KMS-11 (cell line): Measurements from ENCODE around the gene SKIC2.

ENCODE experiments used
- H2AFZ ChIP-seq: fragments of 200-600 bp; sonication (generic); 2 replicates; pipeline ENCODE4 v1.6.1; 2016; ENCODE audit warnings: antibody characterized with exemption, mixed run types, low read depth
- H3K27ac ChIP-seq: fragments of 200-600 bp; sonication (generic); 2 replicates; pipeline ENCODE4 v1.6.1; 2016; ENCODE audit warnings: mild to moderate bottlenecking, mixed run types
- H3K27me3 ChIP-seq: fragments of 200-600 bp; sonication (generic); 2 replicates; pipeline ENCODE4 v1.6.1; 2017; ENCODE audit warnings: mild to moderate bottlenecking, low read depth, mixed run types, moderate library complexity; ENCODE audit not compliant: insufficient read depth
- H3K36me3 ChIP-seq: fragments of 200-600 bp; sonication (generic); 2 replicates; pipeline ENCODE4 v1.6.1; 2017; ENCODE audit warnings: mild to moderate bottlenecking, mixed run types; ENCODE audit not compliant: insufficient read depth
- H3K4me1 ChIP-seq: fragments of 200-600 bp; sonication (generic); 2 replicates; pipeline ENCODE4 v1.6.1; 2016; ENCODE audit warnings: mild to moderate bottlenecking, low read depth, mixed run types; ENCODE audit not compliant: poor library complexity, severe bottlenecking
- H3K4me2 ChIP-seq: fragments of 200-600 bp; sonication (generic); 2 replicates; pipeline ENCODE4 v1.7.0; 2016; ENCODE audit warnings: mild to moderate bottlenecking, mixed run types
- H3K4me3 ChIP-seq: fragments of 200-600 bp; sonication (generic); IDR thresholded peaks from 2 replicates; pipeline ENCODE4 v1.6.1; 2017; ENCODE audit warnings: low read depth, low read length, mixed read lengths; ENCODE audit not compliant: insufficient read depth
- H3K79me2 ChIP-seq: fragments of 200-600 bp; sonication (generic); 2 replicates; pipeline ENCODE4 v1.6.1; 2016; ENCODE audit warnings: low read depth, mixed run types; ENCODE audit not compliant: insufficient read depth
- H3K9ac ChIP-seq: fragments of 200-600 bp; sonication (generic); 2 replicates; pipeline ENCODE4 v1.6.1; 2016; ENCODE audit warnings: mild to moderate bottlenecking, mixed run types
- H4K20me1 ChIP-seq: fragments of 200-600 bp; sonication (generic); 2 replicates; pipeline ENCODE4 v1.6.1; 2016; ENCODE audit warnings: mild to moderate bottlenecking, mixed run types; ENCODE audit not compliant: insufficient read depth
- TF ChIP-seq, protein P1 (sequence below): fragments of 200-600 bp; sonication (generic); conservative IDR thresholded peaks from 2 replicates; pipeline ENCODE4 v1.6.1; 2017; ENCODE audit warnings: low read depth, mild to moderate bottlenecking, antibody characterized with exemption, low read length, moderate library complexity, mixed read lengths

The SKIC2 gene

DNA sequence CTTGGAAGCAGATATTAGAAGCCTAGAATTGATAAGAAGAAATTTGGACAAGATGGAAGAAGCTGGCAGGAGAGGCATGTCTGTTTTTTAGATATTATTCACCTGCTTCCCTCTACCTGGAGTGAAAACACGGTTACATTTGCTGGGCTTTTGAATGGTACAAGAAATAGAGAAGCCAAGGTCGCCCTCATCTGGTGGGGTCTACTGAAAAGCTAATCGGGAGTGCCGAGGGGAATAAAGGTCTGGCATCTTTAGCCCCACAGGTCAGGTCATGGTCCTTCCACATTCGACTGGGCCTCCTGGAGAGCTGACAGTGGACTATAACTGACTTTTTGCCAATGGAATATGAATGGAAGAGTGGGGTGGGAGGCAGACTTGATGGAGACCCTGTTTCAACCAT, 36.0 kb upstream of the SKIC2 start:
- Histone ChIP-seq H3K4me1 (no peaks in the 10 kb centered on the region), H3K4me2 (no peak overlapping the region), H3K79me2 (no peaks in the 10 kb centered on the region), H2AFZ (no peak overlapping the region), H3K9ac (no peak overlapping the region), H4K20me1 (no peaks in the 10 kb centered on the region), H3K27ac (no peak overlapping the region), H3K27me3 (no peaks in the 10 kb centered on the region; the same call in 1 of the 2 replicates), H3K4me3 (no peak overlapping the region), H3K36me3 (no peaks in the 10 kb centered on the region)
- TF ChIP-seq, protein P1, sequence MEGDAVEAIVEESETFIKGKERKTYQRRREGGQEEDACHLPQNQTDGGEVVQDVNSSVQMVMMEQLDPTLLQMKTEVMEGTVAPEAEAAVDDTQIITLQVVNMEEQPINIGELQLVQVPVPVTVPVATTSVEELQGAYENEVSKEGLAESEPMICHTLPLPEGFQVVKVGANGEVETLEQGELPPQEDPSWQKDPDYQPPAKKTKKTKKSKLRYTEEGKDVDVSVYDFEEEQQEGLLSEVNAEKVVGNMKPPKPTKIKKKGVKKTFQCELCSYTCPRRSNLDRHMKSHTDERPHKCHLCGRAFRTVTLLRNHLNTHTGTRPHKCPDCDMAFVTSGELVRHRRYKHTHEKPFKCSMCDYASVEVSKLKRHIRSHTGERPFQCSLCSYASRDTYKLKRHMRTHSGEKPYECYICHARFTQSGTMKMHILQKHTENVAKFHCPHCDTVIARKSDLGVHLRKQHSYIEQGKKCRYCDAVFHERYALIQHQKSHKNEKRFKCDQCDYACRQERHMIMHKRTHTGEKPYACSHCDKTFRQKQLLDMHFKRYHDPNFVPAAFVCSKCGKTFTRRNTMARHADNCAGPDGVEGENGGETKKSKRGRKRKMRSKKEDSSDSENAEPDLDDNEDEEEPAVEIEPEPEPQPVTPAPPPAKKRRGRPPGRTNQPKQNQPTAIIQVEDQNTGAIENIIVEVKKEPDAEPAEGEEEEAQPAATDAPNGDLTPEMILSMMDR: no peak

DNA sequence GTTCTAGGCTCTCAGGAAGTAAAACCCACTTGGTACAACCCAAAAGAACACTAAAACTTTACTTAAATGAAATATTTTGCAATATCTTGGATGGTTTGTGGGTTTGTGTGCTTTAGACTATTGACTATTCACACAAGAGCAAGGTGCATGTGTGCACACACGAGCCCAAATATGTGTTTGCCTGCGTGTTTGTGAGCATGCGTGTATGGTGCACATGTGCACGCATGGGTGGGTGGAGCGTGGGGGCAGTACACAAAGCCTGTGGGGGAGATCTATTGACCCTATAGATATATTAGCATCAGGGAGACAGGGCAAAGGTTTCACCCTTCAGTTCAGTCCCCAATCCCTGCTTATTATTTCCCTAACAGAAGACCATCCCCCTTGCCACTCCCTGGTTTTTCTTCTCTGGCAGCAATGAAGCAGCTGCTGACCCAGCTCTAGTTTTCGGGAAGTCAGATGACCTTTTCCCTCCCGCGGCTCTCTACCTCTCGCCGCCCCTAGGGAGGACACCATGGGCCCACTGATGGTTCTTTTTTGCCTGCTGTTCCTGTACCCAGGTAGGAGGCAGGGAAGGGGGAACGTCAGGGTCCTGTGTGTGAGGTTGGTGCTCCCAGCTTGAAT, 31.6 kb upstream of the SKIC2 start, which contains the start of gene C2:
Gene C2, plus strand, starts transcription at position 476 of the 621 bp plus-strand sequence. Its CDS starts 36 bp downstream, at position 512.
- Histone ChIP-seq H3K9ac (no peak within 1 kb of the TSS), H3K4me3 (no peak within 1 kb of the TSS)

DNA sequence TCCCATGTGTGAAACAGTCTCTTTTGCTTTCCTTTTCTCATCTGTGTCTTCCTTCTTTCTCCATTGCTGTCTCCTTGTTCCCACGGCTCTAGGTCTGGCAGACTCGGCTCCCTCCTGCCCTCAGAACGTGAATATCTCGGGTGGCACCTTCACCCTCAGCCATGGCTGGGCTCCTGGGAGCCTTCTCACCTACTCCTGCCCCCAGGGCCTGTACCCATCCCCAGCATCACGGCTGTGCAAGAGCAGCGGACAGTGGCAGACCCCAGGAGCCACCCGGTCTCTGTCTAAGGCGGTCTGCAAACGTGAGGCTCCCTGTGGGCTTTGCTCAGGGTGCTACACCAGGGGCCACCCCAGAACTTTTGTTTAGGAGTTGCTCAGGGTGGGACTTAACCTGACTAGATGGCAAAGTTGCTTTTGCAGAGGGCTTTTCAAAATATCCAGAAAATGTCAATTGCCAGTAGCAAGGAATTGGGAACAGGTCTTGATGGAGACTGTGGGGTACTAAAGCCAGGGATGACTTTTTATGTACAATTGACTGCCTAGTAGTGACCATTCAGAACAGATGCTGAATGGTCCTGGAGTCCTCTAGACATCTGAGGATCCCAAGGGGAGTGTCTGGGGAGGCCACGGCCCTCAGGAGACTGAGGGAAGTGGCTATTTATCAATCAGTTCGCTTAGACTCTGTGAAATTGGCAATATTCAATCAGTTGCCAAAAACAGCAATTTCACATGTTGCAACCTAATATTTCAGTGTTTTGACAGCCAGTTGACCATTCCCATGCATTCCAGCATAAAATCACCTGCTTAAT, 30.9 kb upstream of the SKIC2 start:
- Histone ChIP-seq H4K20me1 (no peaks in the 10 kb centered on the region), H3K4me2 (no peak overlapping the region)

More for the DNA sequence above, 31.6 kb upstream of the SKIC2 start, which contains the start of gene C2:
- Histone ChIP-seq H3K36me3 (no peaks in the 10 kb centered on the region), H3K4me2 (no peak within 1 kb of the TSS), H3K4me1 (no peaks in the 10 kb centered on the region), H3K79me2 (no peaks in the 10 kb centered on the region), H2AFZ (no peak within 1 kb of the TSS), H3K27me3 (no peaks in the 10 kb centered on the region; the same call in 1 of the 2 replicates), H3K27ac (no peak within 1 kb of the TSS), H4K20me1 (no peaks in the 10 kb centered on the region)
- TF ChIP-seq, protein P1: no peak

DNA sequence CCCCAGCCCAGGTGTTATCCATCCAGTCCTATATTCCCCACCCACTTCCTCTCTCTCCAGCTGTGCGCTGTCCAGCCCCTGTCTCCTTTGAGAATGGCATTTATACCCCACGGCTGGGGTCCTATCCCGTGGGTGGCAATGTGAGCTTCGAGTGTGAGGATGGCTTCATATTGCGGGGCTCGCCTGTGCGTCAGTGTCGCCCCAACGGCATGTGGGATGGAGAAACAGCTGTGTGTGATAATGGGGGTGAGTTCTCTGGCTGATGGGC, 30.4 kb upstream of the SKIC2 start:
- no peak overlapping the region for H3K4me2 ChIP-seq
- H3K27me3 ChIP-seq: no peaks in the 10 kb centered on the region
- H2AFZ ChIP-seq: no peak overlapping the region
- no peaks in the 10 kb centered on the region for H3K4me1 ChIP-seq
- H3K27ac ChIP-seq: no peak overlapping the region
- TF ChIP-seq, protein P1: no peak
- H4K20me1 ChIP-seq: no peaks in the 10 kb centered on the region
- no peak overlapping the region for H3K4me3 ChIP-seq
- no peaks in the 10 kb centered on the region for H3K79me2 ChIP-seq
- H3K36me3 ChIP-seq: no peaks in the 10 kb centered on the region
- no peak overlapping the region for H3K9ac ChIP-seq

More for the DNA sequence above, 30.9 kb upstream of the SKIC2 start:
- Histone ChIP-seq H3K79me2 (no peaks in the 10 kb centered on the region), H3K4me3 (no peak overlapping the region), H3K9ac (no peak overlapping the region), H3K36me3 (no peaks in the 10 kb centered on the region), H3K27ac (no peak overlapping the region), H3K27me3 (no peaks in the 10 kb centered on the region), H3K4me1 (no peaks in the 10 kb centered on the region), H2AFZ (no peak overlapping the region)
- TF ChIP-seq, protein P1: no peak
